8988T (cell line): ENCODE measurements around the gene CASTOR1.

Experiments used
- DNase-seq: peaks from one replicate; pipeline ENCODE4 v3.0.0; 2011

Gene CASTOR1

GRCh38 chr22:30241576-30242371 is 47.5 kb downstream of the CASTOR1 start:
- DNase-seq: no peak

GRCh38 chr22:30240541-30241417 is 48.5 kb downstream of the CASTOR1 start:
- no peak for DNase-seq

GRCh38 chr22:30239488-30240405 is 49.6 kb downstream of the CASTOR1 start:
- DNase-seq: no peak

DNA sequence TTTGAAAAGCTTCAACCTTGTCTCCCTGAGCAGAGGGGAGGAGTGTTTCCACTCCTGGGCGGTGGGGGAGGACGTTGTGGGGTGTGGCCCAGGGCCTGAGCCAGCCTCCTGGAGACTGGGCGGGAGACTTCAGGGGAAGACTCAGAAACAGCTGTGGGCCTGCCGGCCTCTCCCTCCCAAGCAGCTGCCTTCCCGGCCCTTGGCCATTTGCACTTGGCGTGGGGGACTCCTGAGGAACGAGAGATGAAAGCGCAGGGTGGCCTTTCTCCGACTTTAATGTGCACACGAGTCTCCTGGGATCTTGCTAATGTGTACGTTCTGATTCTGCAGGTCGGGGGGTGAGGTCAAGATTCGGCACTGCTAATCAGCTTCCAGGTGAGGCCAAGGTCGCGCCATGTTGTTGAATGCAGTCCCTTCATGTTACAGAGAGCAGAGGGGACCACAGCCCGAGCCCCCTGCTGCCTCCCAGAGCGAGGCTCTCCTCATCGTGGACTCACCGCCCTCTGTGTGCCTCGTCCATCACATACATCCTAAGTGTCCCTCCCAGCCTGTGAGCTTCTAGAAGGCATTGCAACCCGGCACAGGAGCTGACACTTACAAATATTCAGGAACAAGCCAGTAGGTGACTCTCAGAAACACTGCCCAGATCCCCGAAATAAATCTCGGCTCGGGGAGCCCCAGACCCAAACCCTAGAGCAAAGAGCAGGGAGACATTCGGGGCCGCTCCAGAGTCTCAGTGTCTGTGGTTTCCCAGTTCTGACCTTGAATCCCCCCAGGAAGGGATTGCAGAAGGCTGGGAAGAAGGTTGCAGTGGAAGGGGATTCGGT is 50.4 kb downstream of the CASTOR1 start:
- no peak for DNase-seq

- no peak for DNase-seq
These were observed 51.2 kb downstream of the CASTOR1 start for GRCh38 chr22:30238136-30238535.

GRCh38 chr22:30236875-30237274 is 52.4 kb downstream of the CASTOR1 start:
- DNase-seq: no peak

- DNase-seq: no peak
These were observed 53.6 kb downstream of the CASTOR1 start for GRCh38 chr22:30235687-30236170.
